HG02970 (cell line): ENCODE data around the gene GRB7.
A peak's percentile ranks its signal among the peaks of the same experiment; 100 is the strongest.
"Not testable (repeated sequence)": the region's sequence is repeated elsewhere in the genome, so short reads cannot be mapped to it uniquely, and the experiment has no call there.

ENCODE experiments used
- ATAC-seq: cut with Tn5 transposase; IDR thresholded peaks from one replicate; pipeline ENCODE4 v1.9.1; 2021; ENCODE audit warnings: mild to moderate bottlenecking, moderate library complexity, moderate number of reproducible peaks; ENCODE audit not compliant: unreplicated experiment, low FRiP score

GRB7 gene

DNA sequence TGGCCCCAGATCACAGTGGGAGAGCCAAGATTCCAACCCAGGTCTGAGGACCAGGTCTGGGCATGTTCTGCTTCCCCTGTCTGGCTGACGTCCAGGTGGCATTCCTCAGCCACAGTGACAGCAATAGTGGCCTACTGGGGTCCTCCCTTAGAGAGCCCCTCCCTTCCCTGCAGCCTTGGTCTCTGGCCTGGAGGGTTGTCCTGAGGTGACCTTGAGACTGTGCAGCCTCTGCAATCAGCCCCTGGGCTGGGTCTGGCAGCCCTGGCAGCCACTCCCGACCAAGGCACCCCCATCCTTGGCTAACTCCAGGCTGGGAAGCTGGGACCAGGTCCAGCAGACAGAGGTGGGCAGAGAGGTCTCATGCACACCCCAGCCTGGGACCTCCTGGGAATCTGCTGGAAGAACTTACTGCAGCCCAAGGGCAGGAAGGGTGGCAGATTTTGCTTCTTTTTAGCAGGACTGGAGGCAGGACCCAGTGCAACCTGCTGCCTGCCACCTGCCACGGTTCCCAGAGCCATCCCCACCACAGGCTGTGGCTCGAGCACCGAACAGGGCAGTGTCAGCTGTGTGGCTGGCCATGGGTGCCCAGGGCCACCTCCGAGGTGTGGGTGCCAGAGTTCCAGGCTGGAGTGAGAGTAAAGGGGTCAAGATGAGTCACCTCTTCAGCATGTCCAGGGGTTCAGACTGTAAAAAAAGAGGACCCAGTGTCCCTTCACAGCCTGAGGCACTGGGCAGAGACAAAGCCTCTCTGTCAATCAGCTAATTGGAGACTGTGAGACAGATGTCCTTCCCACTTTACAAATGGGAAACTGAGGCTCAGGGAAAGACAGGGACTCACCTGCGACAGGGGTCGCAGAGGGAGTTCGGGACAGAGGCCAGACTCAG lies 12.6 kb downstream of the GRB7 start:
- no peak for ATAC-seq

DNA sequence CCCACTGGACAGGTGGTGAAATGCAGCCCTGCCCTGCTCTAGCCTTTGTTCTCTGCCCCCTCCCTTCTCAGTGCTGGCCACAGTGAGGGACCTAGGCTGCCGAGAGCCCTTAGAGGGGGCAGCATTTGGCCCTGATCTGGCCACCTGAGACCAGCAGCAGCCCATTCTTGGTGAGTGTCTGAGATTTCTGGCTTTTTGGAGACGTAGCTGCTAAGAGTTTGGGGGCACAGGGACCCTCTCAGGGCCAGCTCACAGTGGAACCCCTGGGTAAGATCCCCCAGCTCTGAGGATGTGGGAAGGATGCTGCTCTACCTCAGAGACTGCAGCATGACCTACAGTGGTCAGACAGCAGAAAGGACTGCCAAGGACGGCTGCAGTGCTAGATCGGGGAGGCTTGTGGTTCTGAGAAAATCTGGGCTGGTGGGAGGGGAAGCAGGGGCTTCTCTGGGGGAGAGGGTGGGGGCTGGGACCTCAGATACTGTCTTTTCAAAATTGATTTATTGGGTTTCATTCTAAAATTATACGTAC lies 13.3 kb downstream of the GRB7 start:
- no peak for ATAC-seq

DNA sequence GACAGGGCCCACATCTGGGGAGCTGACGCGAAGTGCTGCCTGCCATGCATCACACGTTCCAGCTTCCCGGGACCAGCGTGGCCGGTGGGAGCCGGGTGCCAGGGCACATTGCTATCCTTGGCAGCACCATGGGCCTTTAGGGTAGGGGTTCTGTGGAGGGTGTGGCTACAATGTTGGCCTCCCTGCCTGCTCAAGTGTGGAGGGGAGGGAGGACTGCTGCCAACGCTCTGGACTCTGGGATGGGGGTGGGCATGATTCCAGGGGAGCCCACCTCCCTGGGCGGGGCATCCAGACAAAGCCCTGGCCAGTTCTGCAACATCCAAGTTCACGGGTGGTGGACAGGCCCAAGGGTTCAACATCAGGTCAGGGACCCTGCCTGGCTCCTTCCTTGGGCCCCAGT lies 13.9 kb downstream of the GRB7 start:
- no peak for ATAC-seq

DNA sequence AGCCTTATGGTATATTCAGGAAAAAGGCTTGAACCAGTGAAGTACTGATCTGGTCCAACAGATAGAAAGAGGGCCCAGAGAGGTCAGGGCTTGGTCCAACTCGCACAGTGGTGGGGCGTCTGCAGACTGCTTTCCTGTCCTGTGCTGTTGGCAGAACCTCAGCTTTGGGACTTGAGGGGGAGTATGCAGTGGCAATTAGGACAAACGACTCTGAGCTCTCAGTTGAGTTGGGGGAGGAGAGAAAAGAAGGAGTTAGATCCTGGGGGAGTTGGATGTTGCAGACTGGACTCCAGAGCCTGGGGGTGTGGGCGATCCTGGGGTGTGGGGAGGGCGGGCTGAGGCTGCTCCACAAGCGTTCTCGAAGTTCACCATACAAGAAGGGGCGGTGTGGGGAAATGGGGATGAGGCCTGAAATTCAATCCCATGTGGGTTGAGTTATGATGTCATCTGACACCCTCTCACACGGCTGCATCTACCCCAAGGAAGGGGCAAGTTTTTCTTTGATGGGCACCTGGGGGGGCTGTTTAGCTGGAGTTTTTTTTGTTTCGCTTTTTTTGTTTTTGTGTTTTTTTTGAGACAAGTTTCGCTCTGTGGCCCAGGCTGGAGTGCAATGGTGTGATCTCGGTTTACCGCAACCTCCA lies 14.6 kb downstream of the GRB7 start:
- ATAC-seq: no peak

DNA sequence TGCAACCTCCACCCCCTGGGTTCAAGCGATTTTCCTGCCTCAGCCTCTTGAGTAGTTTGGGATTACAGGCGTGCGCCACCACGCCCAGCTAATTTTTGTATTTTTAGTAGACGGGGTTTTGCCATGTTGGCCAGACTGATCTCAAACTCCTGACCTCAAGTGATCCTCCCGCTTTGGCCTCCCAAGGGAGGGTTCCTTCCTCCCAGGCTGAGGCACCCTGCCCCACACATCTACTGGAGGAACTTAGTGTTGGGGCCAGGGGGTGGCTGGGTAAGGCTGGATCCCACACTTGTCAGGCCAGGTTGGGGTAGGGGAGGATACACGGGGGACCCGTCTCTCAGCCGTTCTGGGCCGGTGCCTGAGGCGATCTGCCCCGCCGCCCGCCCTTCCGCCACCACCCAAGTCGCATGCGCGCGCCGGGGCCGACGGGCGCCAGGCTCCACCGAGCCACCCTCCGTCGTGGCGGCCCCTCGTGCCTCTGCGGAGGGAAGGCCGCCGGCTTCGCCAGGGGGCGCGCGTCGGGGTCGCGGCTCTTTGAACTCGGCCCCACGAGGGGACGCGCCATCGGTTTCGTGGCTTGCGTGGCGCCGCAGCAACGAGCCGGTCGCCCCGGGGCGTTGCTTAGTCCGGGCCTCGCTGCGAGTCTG lies 15.9 kb downstream of the GRB7 start:
- ATAC-seq: peak; percentile 12

DNA sequence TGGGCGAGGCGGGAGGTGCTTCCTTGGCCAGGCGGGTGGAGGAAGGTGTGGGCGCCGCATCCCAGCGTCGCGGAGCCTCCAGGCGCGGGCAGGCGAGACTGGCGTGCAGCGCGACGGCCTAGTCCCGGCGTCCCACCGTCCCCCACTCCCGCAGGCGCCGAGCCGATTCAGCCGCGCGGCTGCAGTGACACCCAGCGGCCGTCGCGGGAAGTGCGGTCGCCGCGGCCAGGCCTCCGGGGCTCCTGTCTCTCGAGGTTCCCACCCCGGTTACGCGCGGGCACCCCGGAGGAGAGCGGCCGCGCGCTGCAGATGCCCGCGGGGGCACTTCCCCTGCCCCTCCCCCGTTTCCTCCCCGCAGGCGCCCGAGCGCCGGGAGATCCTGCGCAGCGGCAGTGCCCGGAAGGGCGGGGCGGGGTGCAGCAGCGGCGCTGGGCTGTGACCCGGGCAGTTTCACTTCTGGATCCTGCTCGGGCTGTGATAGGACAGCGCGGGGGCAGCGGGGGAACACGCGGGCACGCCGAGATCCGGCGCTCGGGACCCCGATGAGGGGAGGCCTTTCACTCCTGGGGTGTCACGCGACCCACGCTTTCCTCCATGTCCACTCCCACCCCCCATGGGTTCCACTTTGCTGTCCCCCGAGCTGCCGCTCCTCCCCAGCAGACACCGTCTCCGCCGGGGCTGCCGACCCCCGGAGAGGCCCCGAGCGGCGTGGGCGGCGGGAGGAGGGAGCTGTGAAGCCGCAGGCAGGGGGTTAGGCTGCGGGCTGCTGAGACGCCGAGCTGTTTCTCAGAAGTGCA lies 16.6 kb downstream of the GRB7 start:
- peak; percentile 66 for ATAC-seq

DNA sequence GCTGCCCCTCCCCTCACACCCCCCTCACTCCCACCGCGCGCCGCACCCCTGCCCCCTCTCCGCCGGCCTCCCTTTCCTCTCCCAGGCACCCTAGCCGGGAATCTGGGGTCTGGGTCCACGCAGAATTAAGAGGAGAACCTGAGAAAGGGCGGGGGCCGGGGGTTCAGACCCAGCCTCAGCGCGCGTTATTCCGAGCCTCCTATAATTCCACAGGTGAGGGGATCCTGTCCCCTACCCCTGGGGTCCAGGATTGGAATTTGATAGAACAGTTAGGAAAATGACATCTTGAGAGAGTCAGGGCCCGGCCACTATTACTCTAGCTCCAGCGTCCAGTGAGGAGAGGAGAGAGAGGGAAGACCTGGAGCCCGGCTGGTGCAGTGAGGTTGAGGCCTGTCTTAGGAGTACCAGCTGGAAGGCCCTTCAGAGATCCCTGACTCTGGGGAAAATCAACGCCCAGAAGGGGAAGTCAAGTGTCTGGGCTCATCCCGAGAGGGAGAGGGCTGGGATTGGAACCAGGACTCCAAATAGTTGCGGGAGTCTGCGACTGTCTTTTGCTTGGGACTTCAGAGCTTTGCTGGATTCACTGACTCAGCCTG lies 17.3 kb downstream of the GRB7 start:
- ATAC-seq: no peak

DNA sequence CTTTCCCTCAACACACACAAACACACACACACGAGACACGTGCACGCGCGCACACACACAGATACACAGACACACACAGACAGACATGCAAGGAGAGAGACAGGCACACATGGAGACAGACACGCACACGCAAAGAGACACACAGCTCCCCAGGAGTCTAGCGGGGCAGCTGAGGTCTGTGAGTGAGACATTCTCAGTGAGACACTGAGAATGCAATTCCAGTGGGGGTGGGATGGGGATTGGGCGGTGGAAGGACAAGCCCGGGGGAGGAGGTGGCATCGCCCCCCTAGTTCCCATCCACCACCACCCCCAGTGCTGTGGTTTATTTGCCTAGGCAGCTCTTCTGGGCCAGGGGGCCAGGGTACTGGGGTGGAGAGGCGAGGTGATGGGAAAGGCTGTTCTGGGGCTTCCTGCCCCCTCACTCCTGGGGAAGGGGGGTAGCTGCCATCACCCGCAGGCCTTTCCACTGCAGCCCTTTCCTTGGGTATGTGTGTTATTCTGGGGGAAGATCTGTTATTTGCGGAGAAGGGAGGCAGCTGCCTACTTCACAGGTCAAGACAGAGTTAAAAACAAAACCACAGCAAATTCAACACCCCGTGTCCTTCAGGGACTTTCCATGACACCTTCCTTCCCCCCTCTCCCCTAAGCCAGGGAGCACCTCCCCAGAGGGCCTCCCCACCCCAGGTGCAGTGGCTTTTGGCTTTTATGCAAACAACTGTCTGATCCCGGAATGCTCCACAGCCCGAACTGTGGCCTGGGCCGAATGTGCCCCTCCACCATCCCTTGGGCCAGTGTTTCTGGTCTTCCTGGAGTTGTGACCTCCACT lies 18.0 kb downstream of the GRB7 start:
- peak; percentile 25 for ATAC-seq

DNA sequence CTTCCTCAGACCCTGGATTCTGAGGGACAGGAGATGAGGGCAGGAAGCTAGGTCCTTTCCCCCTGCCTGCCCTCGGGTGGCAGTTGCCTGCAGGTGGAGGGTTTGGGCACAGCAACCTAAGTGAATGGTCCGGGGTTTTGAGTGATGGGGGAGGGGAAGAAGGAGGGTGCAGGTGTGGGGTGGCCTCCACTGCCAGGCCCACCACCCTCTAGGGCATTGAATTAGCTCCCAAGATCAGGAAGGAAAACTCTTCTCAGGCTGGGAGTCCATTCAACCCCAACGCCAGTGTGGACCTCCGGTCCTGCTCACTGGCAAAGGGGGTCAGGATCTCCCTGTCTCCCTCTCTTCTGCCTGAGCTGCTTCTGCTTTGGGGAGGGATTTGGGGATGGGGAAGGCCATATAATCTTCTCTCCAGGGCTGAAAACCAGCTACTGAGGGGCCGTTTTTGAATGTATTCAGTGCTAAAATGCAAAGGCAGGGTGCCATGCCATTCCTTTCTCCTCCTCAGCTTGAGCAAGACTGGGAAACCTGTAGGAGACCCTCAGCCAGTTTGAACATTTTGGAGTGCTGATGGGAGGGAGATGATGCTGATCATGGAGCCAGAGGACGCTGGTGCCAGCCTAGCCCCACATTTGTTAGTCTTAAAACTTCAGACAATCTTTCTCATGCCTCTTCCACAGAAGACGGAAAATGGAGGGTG lies 18.8 kb downstream of the GRB7 start:
- peak; percentile 0 for ATAC-seq

DNA sequence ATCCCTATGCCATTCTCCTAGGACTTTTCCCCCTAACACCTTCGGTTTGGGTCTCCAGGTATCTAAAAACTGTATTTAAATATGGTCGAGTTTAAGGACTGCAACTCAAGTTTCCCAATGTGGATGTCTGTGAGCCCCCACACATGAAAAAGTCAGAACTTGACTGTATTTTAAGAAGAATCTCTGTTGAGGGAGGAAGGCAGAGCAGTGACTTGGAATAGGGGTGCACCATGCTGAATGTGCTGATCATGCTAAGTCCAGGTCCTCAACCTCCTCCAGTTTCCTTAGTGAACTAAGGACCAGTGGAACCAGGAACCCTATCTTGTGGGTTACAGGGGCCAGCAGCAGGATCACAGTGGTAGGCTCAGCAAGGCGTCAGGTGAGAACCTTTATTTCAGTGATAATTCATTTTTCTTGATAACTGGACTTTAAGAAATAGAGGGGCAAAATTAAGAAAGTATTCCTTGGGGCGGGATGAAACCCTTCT lies 19.5 kb downstream of the GRB7 start:
- ATAC-seq: no peak

DNA sequence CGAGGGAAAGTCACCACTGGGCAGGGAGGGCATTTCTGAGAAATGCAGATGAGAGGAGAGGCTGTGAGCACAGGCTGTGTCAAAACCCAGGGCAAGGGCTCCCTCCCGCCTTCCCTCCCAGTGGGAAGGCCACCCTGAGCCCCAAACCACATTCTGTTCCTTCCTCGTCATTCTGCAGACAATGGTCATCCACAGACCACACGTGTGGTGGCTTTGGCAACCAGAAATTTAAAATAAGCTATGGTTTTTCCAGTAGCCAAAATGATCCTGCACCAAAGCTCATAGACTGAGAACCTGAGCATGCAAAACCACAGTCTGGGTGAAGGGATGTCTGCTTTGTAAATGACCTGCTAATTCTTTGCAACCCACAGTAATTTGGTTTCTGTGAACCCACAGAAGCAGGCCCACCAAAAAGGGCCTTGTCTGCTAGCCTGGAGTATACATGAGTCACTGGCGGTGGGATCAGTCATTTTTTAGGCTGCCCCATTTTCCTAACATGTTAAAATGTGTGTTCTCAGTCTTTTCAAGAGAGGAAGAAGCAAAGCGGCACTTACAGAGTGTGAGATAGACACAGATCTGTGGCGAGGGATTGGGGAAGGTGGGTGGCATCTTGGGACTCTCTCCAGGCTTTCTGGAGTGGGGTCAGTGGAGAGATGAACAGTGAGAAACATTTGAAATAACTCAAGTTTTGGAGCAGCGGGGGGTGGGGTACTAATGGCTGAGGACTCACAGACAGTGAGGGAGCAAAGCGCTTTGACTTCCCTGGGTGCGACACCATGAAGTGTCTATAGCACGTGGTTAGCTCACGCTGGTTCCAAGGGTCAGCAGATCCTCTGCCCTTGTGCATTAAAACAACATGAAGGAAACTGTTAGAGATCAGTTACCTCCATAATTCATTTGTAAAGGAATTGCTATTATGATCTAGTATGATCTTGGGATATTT lies 20.5 kb downstream of the GRB7 start:
- no peak for ATAC-seq

DNA sequence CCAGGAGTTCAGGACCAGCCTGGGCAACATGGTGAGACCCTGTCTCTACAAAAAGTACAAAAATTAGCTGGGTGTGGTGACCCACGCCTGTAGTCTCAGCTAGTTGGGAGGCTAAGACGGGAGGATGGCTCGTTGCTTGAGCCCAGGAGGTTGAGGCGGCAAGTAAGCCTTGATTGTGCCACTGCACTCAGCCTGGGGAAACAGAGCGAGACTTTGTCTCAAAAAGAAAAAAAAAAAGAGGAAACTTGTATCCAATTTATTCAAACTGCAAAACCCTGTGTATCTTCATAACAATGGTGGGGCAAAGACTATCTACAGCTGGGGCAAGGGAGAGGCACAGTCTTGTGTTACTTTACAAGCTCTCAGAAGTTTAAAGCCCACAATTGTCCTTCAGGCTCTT lies 21.5 kb downstream of the GRB7 start:
- no peak for ATAC-seq

DNA sequence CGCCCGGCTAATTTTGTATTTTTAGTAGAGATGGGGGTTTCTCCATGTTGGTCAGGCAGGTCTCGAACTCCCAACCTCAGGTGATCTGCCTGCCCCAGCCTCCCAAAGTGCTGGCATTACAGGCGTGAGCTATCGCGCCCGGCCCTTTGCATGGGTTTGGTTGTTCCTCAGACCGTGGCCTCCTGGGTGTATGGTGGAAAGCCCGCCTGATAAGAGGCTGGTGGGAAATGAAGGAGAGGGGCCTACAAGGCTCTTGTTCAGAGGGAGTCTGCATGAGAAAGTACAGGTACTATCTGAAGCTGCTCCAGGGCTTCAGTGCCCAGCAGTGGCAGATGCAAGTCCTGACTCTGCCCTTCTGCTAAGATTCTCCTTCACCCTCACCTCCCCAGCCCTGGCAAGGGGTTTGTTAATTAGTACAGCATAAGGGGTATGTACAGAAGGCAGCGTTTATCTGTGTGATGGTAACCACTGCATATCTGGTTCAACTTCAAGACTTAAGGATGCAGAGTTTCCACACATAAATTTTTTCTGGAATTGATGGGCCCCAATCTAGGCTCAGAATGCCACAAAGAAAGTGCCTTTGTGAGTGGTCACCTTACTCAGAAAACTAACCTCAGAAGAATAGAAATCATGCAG lies 24.2 kb downstream of the GRB7 start:
- ATAC-seq: no peak

DNA sequence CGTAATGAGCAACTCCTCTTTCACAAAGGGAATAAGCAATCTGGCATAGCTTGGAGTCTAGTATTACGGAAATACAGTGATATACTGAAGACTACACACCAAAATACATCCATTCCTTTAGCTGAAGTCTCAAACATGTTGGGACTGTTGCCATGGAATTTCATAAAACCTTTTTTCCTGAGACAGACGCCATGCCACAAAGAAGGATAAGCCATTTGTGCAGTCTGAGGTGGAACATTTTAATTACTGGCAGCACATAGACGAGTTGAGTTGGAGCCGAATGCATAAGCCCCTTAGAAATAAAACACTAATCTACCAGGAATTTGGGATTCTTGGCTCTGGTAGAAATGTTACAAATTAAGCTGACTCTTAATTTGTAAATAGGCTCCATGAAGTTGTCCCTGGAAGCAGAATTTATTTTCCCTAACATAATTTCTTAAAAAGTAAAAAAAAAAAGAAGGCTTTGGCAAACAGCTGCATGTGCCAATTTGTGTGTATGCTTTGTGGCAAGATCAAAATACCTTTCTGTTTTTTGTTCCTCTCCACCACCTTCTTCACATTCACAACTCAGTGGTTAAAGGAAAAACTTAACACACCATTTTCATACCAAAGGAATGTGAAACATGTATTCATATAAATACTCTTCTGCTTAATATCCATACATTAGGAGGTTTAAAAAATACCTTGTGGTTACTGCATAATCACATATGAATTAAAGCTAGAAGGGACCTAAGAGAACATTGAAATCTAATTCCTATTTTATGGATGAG lies 25.5 kb downstream of the GRB7 start:
- ATAC-seq: no peak

DNA sequence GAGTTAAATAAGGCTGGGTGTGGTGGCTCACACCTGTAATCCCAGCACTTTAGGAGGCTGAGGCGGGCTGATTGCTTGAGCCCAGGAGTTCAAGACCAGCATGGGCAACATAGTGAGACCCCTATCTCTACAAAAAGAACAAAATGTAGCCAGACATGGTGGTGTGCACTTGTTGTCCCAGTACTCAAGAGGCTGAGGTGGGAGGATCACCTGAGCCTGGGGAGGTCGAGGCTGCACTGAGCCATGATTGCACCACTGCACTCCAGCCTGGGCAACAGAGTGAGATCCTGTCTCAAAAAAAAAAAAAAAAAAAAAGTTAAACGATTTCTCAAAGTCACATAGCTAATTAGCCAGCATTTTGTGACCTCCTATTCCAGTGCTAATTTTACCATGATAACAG lies 26.4 kb downstream of the GRB7 start:
- not testable (repeated sequence) for ATAC-seq

DNA sequence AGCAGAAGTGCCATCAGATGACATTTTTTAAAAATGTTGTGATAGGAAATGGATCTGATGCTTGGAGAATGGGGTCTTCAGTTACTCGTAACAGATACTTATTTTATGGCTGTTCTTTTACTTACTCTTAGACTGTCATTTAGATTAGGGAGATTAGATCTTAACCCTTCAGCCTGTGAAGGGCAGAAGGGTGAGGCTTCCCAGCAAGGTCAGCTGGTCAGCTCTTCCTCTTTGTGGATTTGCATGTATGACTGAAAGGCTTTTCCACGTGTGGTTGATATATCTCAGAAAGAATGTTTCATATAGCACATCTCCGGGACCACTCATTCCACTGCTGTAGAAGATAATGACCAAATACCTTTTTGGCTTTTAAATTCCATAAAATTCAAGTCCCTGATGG lies 27.4 kb downstream of the GRB7 start:
- ATAC-seq: no peak
